ENCODE data around the gene LAMB3.

DNA sequence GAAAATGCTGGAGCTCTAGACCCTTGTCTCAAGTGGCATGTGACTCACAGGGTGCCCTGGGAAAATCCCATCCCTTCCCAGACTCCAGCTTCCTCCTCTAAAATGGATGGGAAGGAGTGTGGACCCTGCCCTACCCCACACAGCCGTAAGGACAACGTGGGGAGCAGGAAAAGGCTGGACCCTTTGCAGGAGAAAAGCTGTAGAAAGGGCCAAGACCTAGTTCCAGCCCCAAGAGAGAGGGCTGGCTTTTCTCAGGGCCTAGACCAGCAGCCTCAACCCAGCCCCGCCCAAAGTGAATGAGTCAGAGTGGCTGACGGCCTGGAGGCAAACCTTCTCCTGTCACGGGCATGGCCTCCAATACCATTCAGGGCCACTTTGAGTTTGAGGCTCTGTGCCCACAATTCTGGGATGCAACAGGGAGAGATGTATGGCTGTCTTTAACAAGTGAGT lies 1.1 kb downstream of the LAMB3 start:
- TF ChIP-seq, protein P1, sequence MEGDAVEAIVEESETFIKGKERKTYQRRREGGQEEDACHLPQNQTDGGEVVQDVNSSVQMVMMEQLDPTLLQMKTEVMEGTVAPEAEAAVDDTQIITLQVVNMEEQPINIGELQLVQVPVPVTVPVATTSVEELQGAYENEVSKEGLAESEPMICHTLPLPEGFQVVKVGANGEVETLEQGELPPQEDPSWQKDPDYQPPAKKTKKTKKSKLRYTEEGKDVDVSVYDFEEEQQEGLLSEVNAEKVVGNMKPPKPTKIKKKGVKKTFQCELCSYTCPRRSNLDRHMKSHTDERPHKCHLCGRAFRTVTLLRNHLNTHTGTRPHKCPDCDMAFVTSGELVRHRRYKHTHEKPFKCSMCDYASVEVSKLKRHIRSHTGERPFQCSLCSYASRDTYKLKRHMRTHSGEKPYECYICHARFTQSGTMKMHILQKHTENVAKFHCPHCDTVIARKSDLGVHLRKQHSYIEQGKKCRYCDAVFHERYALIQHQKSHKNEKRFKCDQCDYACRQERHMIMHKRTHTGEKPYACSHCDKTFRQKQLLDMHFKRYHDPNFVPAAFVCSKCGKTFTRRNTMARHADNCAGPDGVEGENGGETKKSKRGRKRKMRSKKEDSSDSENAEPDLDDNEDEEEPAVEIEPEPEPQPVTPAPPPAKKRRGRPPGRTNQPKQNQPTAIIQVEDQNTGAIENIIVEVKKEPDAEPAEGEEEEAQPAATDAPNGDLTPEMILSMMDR (IDR thresholded peaks at IDR 0.05; ENCODE audit: insufficient read depth, low read depth, low read length) = no peak
- TF ChIP-seq EZH2 (IDR thresholded peaks at IDR 0.05; ENCODE audit: insufficient read depth, low read length) = no peak

Data from astrocyte (in vitro differentiated cells and primary cell).